Trophoblast cell (in vitro differentiated cells and primary cell): Measurements from ENCODE around the gene MYO5A.

Experiments used
- DNase-seq, 2 donors: peaks; one replicate each; pipeline ENCODE4 v3.0.0-alpha.2; 2016
- H2AFZ ChIP-seq: 2 replicates; pipeline ENCODE4 v1.6.1; 2013; ENCODE audit warnings: low read length, moderate library complexity, mild to moderate bottlenecking; ENCODE audit not compliant: insufficient read depth, poor library complexity
- H2AK5ac ChIP-seq: 2 replicates; pipeline ENCODE4 v1.6.1; 2013; ENCODE audit warnings: mild to moderate bottlenecking, low read length
- H2BK120ac ChIP-seq: 2 replicates; pipeline ENCODE4 v1.6.1; 2013; ENCODE audit warnings: low read length, mild to moderate bottlenecking, moderate library complexity; ENCODE audit not compliant: insufficient read depth, poor library complexity
- H2BK12ac ChIP-seq: 2 replicates; pipeline ENCODE4 v1.6.1; 2013; ENCODE audit warnings: mild to moderate bottlenecking, low read length, moderate library complexity
- H2BK5ac ChIP-seq: 2 replicates; pipeline ENCODE4 v1.6.1; 2013; ENCODE audit warnings: low read length, low read depth, moderate library complexity, mild to moderate bottlenecking; ENCODE audit not compliant: poor library complexity
- H3K14ac ChIP-seq: 2 replicates; pipeline ENCODE4 v1.6.1; 2013; ENCODE audit warnings: mild to moderate bottlenecking, low read length
- H3K18ac ChIP-seq: 2 replicates; pipeline ENCODE4 v1.6.1; 2013; ENCODE audit warnings: mild to moderate bottlenecking, low read length
- H3K23ac ChIP-seq: 2 replicates; pipeline ENCODE4 v1.6.1; 2013; ENCODE audit warnings: low read length
- H3K27ac ChIP-seq: 2 replicates; pipeline ENCODE4 v1.5.1; 2013; ENCODE audit warnings: low read depth, mild to moderate bottlenecking, inconsistent platforms, low read length, moderate library complexity
- H3K27me3 ChIP-seq: 2 replicates; pipeline ENCODE4 v1.6.1; 2013; ENCODE audit warnings: inconsistent platforms, mild to moderate bottlenecking, low read length, moderate library complexity; ENCODE audit not compliant: insufficient read depth
- H3K36me3 ChIP-seq, 2 experiments: 1 replicate in 1 of 2; 2 replicates in 1 of 2; pipeline ENCODE4 v1.6.1; 2013; ENCODE audit warnings: low read length in 2 of 2, mild to moderate bottlenecking in 2 of 2, moderate library complexity in 1 of 2; ENCODE audit not compliant: insufficient read depth in 2 of 2, control insufficient read depth in 1 of 2
- H3K4ac ChIP-seq: 2 replicates; pipeline ENCODE4 v1.6.1; 2013; ENCODE audit warnings: low read depth, mild to moderate bottlenecking, low read length, moderate library complexity
- H3K4me1 ChIP-seq, 2 experiments: 1 replicate in 1 of 2; 2 replicates in 1 of 2; pipeline ENCODE4 v1.6.1; 2013; ENCODE audit warnings: low read length in 2 of 2, mild to moderate bottlenecking in 2 of 2, moderate library complexity in 1 of 2; ENCODE audit not compliant: insufficient read depth in 2 of 2, control insufficient read depth in 1 of 2
- H3K4me2 ChIP-seq: 2 replicates; pipeline ENCODE4 v1.6.1; 2013; ENCODE audit warnings: inconsistent platforms, mild to moderate bottlenecking, low read length, moderate library complexity
- H3K4me3 ChIP-seq: 2 replicates; pipeline ENCODE4 v1.5.1; 2013; ENCODE audit warnings: mild to moderate bottlenecking, low read depth, low read length, inconsistent platforms
- H3K79me1 ChIP-seq: one replicate; pipeline ENCODE4 v1.6.1; 2013; ENCODE audit warnings: low read length
- H3K79me2 ChIP-seq: 2 replicates; pipeline ENCODE4 v1.6.1; 2013; ENCODE audit warnings: low read length, mild to moderate bottlenecking; ENCODE audit not compliant: control insufficient read depth, insufficient read depth, poor library complexity
- H3K9ac ChIP-seq: 2 replicates; pipeline ENCODE4 v1.6.1; 2013; ENCODE audit warnings: mild to moderate bottlenecking, low read length
- H3K9me3 ChIP-seq: 2 replicates; pipeline ENCODE4 v1.6.1; 2013; ENCODE audit warnings: low read depth, mild to moderate bottlenecking, control low read depth, inconsistent platforms, low read length; ENCODE audit not compliant: insufficient read depth
- H4K12ac ChIP-seq: 2 replicates; pipeline ENCODE4 v1.6.1; 2013; ENCODE audit warnings: low read depth, mild to moderate bottlenecking, low read length, moderate library complexity
- H4K8ac ChIP-seq: 2 replicates; pipeline ENCODE4 v1.6.1; 2013; ENCODE audit warnings: low read depth, mild to moderate bottlenecking, low read length, moderate library complexity
- H4K91ac ChIP-seq: one replicate; pipeline ENCODE4 v1.6.1; 2013; ENCODE audit warnings: low read depth, mild to moderate bottlenecking, low read length, moderate library complexity
- WGBS: extraction: QIAGEN DNeasy Blood & Tissue Kit; methylation state at CpG from one replicate; pipeline ENCODE4 v1.1.7; 2013; ENCODE audit warnings: missing lambda C conversion rate; ENCODE audit not compliant: insufficient read length, insufficient coverage; ENCODE audit errors: extremely low coverage; 5-methylcytosine and 5-hydroxymethylcytosine counted together

Gene MYO5A

GRCh38 chr15:52284164-52284563, 244.5 kb downstream of the MYO5A start:
- H3K14ac ChIP-seq = no peak overlapping the region
- no peak overlapping the region for H2AK5ac ChIP-seq
- peaks cover 4% of the 10 kb centered on the region for H3K9me3 ChIP-seq
- peaks cover 0 to 2% of the 10 kb centered on the region in 2 experiments for H3K36me3 ChIP-seq
- H2BK12ac ChIP-seq = no peak overlapping the region
- no peak overlapping the region for H3K9ac ChIP-seq
- H2BK120ac ChIP-seq = no peak overlapping the region
- WGBS = no CpG with 5 or more reads among the region's 3 CpGs
- no peak overlapping the region for H3K23ac ChIP-seq
- no peak overlapping the region for H4K8ac ChIP-seq
- H4K12ac ChIP-seq = no peak overlapping the region
- no peaks in the 10 kb centered on the region for H3K79me2 ChIP-seq
- H3K27ac ChIP-seq = no peak overlapping the region
- no peak overlapping the region for H2AFZ ChIP-seq
- DNase-seq = peak in 1 of 2 donors; percentile 20
- peaks cover 4 to 6% of the 10 kb centered on the region in 2 experiments for H3K4me1 ChIP-seq
- H3K27me3 ChIP-seq = no peaks in the 10 kb centered on the region
- H3K18ac ChIP-seq = no peak overlapping the region
- H3K79me1 ChIP-seq = no peaks in the 10 kb centered on the region
- no peak overlapping the region for H4K91ac ChIP-seq
- H2BK5ac ChIP-seq = no peak overlapping the region
- H3K4ac ChIP-seq = no peak overlapping the region
- H3K4me2 ChIP-seq = no peak overlapping the region
- H3K4me3 ChIP-seq = no peak overlapping the region

GRCh38 chr15:52283281-52283680, 245.4 kb downstream of the MYO5A start:
- Histone ChIP-seq H3K14ac (no peak overlapping the region), H4K8ac (no peak overlapping the region), H3K4me2 (no peak overlapping the region), H2BK120ac (no peak overlapping the region), H3K4ac (no peak overlapping the region), H3K9ac (no peak overlapping the region), H3K27ac (no peak overlapping the region), H2BK5ac (no peak overlapping the region), H3K4me3 (no peak overlapping the region), H4K91ac (no peak overlapping the region), H3K23ac (no peak overlapping the region), H2AK5ac (no peak overlapping the region), H3K79me1 (no peaks in the 10 kb centered on the region), H3K18ac (no peak overlapping the region), H3K4me1 (peaks cover 4 to 6% of the 10 kb centered on the region in 2 experiments), H3K79me2 (no peaks in the 10 kb centered on the region), H4K12ac (no peak overlapping the region), H2BK12ac (no peak overlapping the region), H3K36me3 (peaks cover 0 to 2% of the 10 kb centered on the region in 2 experiments), H3K27me3 (no peaks in the 10 kb centered on the region), H2AFZ (no peak overlapping the region), H3K9me3 (peaks cover 3% of the 10 kb centered on the region)
- DNase-seq = no peak
- WGBS = no CpG with 5 or more reads among the region's 6 CpGs

DNA sequence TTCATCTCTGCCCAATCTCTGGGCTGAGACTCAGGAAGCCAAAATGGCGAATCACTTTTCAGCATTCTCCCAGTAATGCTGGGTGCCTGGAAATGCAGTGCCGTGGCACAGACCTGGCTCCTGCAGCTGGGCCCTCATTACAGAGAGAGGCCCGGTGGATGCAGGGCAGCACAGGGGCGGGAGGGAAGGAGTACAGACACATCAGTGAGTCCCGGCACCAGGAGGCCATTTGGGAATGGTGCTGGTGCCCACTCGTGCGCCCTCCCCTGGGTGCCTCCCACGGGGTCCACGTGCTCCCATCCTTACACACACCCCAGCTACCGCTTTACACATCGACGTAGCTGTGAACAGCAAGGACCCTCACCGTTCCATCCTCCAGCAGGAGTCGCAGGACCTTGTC, 246.3 kb downstream of the MYO5A start:
- no peak overlapping the region for H2AFZ ChIP-seq
- no peak overlapping the region for H4K91ac ChIP-seq
- no peak for DNase-seq
- no peaks in the 10 kb centered on the region for H3K79me2 ChIP-seq
- H3K14ac ChIP-seq = no peak overlapping the region
- no peak overlapping the region for H2BK12ac ChIP-seq
- no peak overlapping the region for H3K4me2 ChIP-seq
- H2AK5ac ChIP-seq = no peak overlapping the region
- H3K27ac ChIP-seq = no peak overlapping the region
- no peak overlapping the region for H2BK5ac ChIP-seq
- no peak overlapping the region for H3K4ac ChIP-seq
- peaks cover 4 to 5% of the 10 kb centered on the region in 2 experiments for H3K4me1 ChIP-seq
- H3K23ac ChIP-seq = no peak overlapping the region
- H3K4me3 ChIP-seq = no peak overlapping the region
- no CpG with 5 or more reads among the region's 14 CpGs for WGBS
- no peak overlapping the region for H4K8ac ChIP-seq
- H3K27me3 ChIP-seq = no peaks in the 10 kb centered on the region
- H2BK120ac ChIP-seq = no peak overlapping the region
- H4K12ac ChIP-seq = no peak overlapping the region
- peaks cover 3% of the 10 kb centered on the region for H3K9me3 ChIP-seq
- H3K36me3 ChIP-seq = peaks cover 0 to 2% of the 10 kb centered on the region in 2 experiments
- no peak overlapping the region for H3K18ac ChIP-seq
- H3K79me1 ChIP-seq = no peaks in the 10 kb centered on the region
- H3K9ac ChIP-seq = no peak overlapping the region

GRCh38 chr15:52281085-52282035, 247.3 kb downstream of the MYO5A start:
- H3K9ac ChIP-seq = no peak overlapping the region
- H3K79me1 ChIP-seq = no peaks in the 10 kb centered on the region
- no peak overlapping the region for H3K23ac ChIP-seq
- no peak for DNase-seq
- H4K8ac ChIP-seq = no peak overlapping the region
- H2BK5ac ChIP-seq = no peak overlapping the region
- no peak overlapping the region for H3K14ac ChIP-seq
- H4K91ac ChIP-seq = no peak overlapping the region
- no peaks in the 10 kb centered on the region for H3K79me2 ChIP-seq
- peaks cover 0 to 2% of the 10 kb centered on the region in 2 experiments for H3K36me3 ChIP-seq
- no peak overlapping the region for H3K27ac ChIP-seq
- peaks cover 4 to 5% of the 10 kb centered on the region in 2 experiments for H3K4me1 ChIP-seq
- H3K27me3 ChIP-seq = no peaks in the 10 kb centered on the region
- peaks cover 3% of the 10 kb centered on the region for H3K9me3 ChIP-seq
- H3K4me2 ChIP-seq = no peak overlapping the region
- no peak overlapping the region for H3K4me3 ChIP-seq
- no peak overlapping the region for H2AFZ ChIP-seq
- H3K4ac ChIP-seq = no peak overlapping the region
- no peak overlapping the region for H2BK120ac ChIP-seq
- no peak overlapping the region for H3K18ac ChIP-seq
- H2BK12ac ChIP-seq = no peak overlapping the region
- H4K12ac ChIP-seq = no peak overlapping the region
- no CpG with 5 or more reads among the region's 10 CpGs for WGBS
- no peak overlapping the region for H2AK5ac ChIP-seq
